H1 (cell line): ENCODE measurements around the gene TMEM120A. TPM values are rescaled to one million over a fixed set of nuclear protein-coding genes. Genes with fewer than 3 reads are reported as not detected.

Experiments
- CHD1 ChIP-seq: IDR thresholded peaks from 2 replicates; pipeline ENCODE4 v1.6.1; 2012; ENCODE audit warnings: low read depth, low read length, improper control_type of control experiment
- CREB1 ChIP-seq: IDR thresholded peaks from 2 replicates; pipeline ENCODE4 v1.6.1; 2012; ENCODE audit warnings: inconsistent platforms
- EP300 ChIP-seq, 2 experiments: IDR thresholded peaks; 1 replicate in 1 of 2; 2 replicates in 1 of 2; pipeline ENCODE4 v1.6.1; 2011 to 2012; ENCODE audit warnings: low read depth in 2 of 2, low read length in 2 of 2, mild to moderate bottlenecking in 2 of 2, borderline replicate concordance in 1 of 2, inconsistent platforms in 1 of 2, moderate library complexity in 1 of 2
- GABPA ChIP-seq: IDR thresholded peaks from 2 replicates; pipeline ENCODE4 v1.6.1; 2011; ENCODE audit warnings: mild to moderate bottlenecking, low read length, moderate library complexity, borderline replicate concordance; ENCODE audit not compliant: insufficient read depth
- HDAC6 ChIP-seq: IDR thresholded peaks from one replicate; pipeline ENCODE4 v1.7.1; 2012; ENCODE audit warnings: low read depth, mild to moderate bottlenecking, inconsistent platforms, low read length, moderate library complexity
- POLR2AphosphoS5 ChIP-seq: IDR thresholded peaks from 2 replicates; pipeline ENCODE4 v1.6.1; 2011; ENCODE audit warnings: low read depth, low read length
- SIRT6 ChIP-seq: IDR thresholded peaks from one replicate; pipeline ENCODE4 v1.7.1; 2012; ENCODE audit warnings: low read length, inconsistent platforms
- SP1 ChIP-seq: IDR thresholded peaks from 2 replicates; pipeline ENCODE4 v1.6.1; 2011; ENCODE audit warnings: low read depth, low read length
- SP4 ChIP-seq: IDR thresholded peaks from 2 replicates; pipeline ENCODE4 v1.6.1; 2012; ENCODE audit warnings: low read length, inconsistent platforms
- SRF ChIP-seq: IDR thresholded peaks from 2 replicates; pipeline ENCODE4 v1.6.1; 2011; ENCODE audit warnings: mild to moderate bottlenecking, low read depth, low read length, moderate library complexity
- TEAD4 ChIP-seq: IDR thresholded peaks from 2 replicates; pipeline ENCODE4 v1.6.1; 2012; ENCODE audit warnings: low read depth, low read length, inconsistent platforms, mixed read lengths
- polyA plus RNA-seq, 7 experiments: library from polyadenylated mRNA; depleted of rRNA in 3 of 7; stranded (reverse) in 5 of 7; unstranded in 2 of 7; fragments of >200 nt in 5 of 7; fragments of 200-250 nt in 2 of 7; gene quantifications; 1 replicate in 5 of 7; 2 replicates in 1 of 7; 4 replicates in 1 of 7; pipeline versions ENCODE4 v1.2.1 to v1.2.3, GENCODE V29; 2011 to 2013; ENCODE audit warnings: missing spikeins in 2 of 7, mixed read lengths in 2 of 7
- total RNA-seq: library from RNA; stranded (reverse); fragmentation: NEBNext Ultra II Directional; extraction: Animal tissue kit (Norgen Biotek cat#: 25700); gene quantifications from 2 replicates; pipeline ENCODE4 v1.2.1, GENCODE V29; 2021

The TMEM120A gene
- total and polyA plus RNA-seq, 2 of the 8 experiments (the other 6 are each of a cell fraction or from before 2014, with no cell fraction given): 15.6 to 49.9 TPM

DNA sequence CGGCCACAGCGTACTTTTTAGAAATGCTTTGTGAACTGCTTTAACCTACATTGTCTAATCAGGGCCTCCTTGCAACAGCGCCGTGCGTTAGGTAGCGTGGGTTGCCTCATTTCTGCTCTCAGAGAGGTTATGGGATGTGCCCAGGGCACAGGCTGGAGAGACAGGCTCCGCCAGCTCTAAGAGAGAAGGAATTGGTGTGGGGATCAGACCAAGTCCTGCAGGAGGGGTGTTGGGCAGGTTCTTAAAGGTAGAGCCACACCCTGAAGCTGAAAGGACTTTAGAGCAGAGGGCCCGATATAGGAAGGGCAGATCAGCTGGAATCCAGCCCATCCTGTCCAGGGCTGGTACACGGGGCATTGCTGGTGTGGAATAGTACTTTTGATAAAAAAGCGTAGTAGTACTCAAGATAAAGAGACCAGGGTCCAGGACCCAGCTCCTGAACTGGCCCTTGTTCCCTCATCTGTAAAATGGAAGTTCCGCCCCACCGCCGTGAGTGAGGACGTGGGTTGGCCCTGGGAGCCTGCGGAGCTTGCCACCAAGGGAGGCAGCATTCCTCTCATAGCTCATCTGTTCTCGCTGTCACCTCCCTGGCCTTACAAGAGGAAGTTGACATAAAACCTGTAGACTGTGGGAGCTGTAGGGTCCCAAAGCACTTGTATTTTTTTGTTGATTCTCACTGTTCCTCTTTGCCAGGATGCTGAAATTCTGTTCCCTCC is 37.2 kb downstream of the TMEM120A start (continued):
- no peak for TF ChIP-seq HDAC6
- TF ChIP-seq SP1: no peak
- TF ChIP-seq CHD1: peak; percentile 61; the same call in 1 of the 2 replicates
- peak in 1 of 2 experiments; percentile 55; a peak in 1 of 3 replicates for TF ChIP-seq EP300 (IDR thresholded peaks at IDR 0.05; ENCODE audit: borderline replicate concordance in 1 of 2, low read depth in 2 of 2, low read length in 2 of 2)
- TF ChIP-seq SP4: no peak
- TF ChIP-seq GABPA: no peak
- no peak for TF ChIP-seq POLR2AphosphoS5
- TF ChIP-seq SIRT6: no peak
- TF ChIP-seq TEAD4: peak; percentile 84
- TF ChIP-seq CREB1: 0 out of 2 replicates have a peak, but pooled peaks have one; percentile 14
- TF ChIP-seq SRF: no peak
